ENCODE results near the gene GPATCH1. TPM values are rescaled to one million over a fixed set of nuclear protein-coding genes. Genes with fewer than 3 reads are reported as not detected.
A peak's percentile ranks its signal among the peaks of the same experiment; 100 is the strongest.
"Not testable (repeated sequence)": the region's sequence is repeated elsewhere in the genome, so short reads cannot be mapped to it uniquely, and the experiment has no call there.

GPATCH1 gene
- total RNA-seq, 1 donor from 2014 or later, result 6.7 TPM

- no peaks in the 10 kb centered on the region for H3K27me3 ChIP-seq (ENCODE audit: control insufficient read depth, insufficient read depth, low read length)
- no peak for DNase-seq (ENCODE audit: low read depth)
- TF ChIP-seq CTCF (IDR thresholded peaks at IDR 0.05; ENCODE audit: insufficient read depth, low read length, poor library complexity, severe bottlenecking), result no peak
- no peak overlapping the region for H3K4me3 ChIP-seq (ENCODE audit: low read depth, low read length)
- H3K36me3 ChIP-seq (ENCODE audit: control insufficient read depth, insufficient read depth, low read length), result peaks cover 2% of the 10 kb centered on the region
These were observed 41.2 kb upstream of the GPATCH1 start for GRCh38 chr19:33039815-33040214.

- Histone ChIP-seq H3K36me3 (ENCODE audit: control insufficient read depth, insufficient read depth, low read length) (peaks cover 2% of the 10 kb centered on the region), H3K4me3 (ENCODE audit: low read depth, low read length) (no peak overlapping the region), H3K27me3 (ENCODE audit: control insufficient read depth, insufficient read depth, low read length) (no peaks in the 10 kb centered on the region)
- no peak for TF ChIP-seq CTCF (IDR thresholded peaks at IDR 0.05; ENCODE audit: insufficient read depth, low read length, poor library complexity, severe bottlenecking)
- peak; percentile 94 for DNase-seq (ENCODE audit: low read depth)
These were observed 39.8 kb upstream of the GPATCH1 start for GRCh38 chr19:33040994-33041827.

GRCh38 chr19:33041828-33042160 is 39.2 kb upstream of the GPATCH1 start:
- DNase-seq (ENCODE audit: low read depth); H3K4me3 ChIP-seq (ENCODE audit: low read depth, low read length); H3K36me3 ChIP-seq (ENCODE audit: control insufficient read depth, insufficient read depth, low read length); H3K27me3 ChIP-seq (ENCODE audit: control insufficient read depth, insufficient read depth, low read length): not testable (repeated sequence)

GRCh38 chr19:33047422-33047821 is 33.6 kb upstream of the GPATCH1 start:
- H3K27me3 ChIP-seq (ENCODE audit: control insufficient read depth, insufficient read depth, low read length), result no peaks in the 10 kb centered on the region
- no peaks in the 10 kb centered on the region for H3K36me3 ChIP-seq (ENCODE audit: control insufficient read depth, insufficient read depth, low read length)
- TF ChIP-seq CTCF (IDR thresholded peaks at IDR 0.05; ENCODE audit: insufficient read depth, low read length, poor library complexity, severe bottlenecking), result no peak
- no peak overlapping the region for H3K4me3 ChIP-seq (ENCODE audit: low read depth, low read length)
- peak; percentile 61 for DNase-seq (ENCODE audit: low read depth)

GRCh38 chr19:33048806-33049676 is 31.9 kb upstream of the GPATCH1 start:
- no peak for DNase-seq (ENCODE audit: low read depth)
- Histone ChIP-seq H3K4me3 (ENCODE audit: low read depth, low read length) (no peak overlapping the region), H3K27me3 (ENCODE audit: control insufficient read depth, insufficient read depth, low read length) (no peaks in the 10 kb centered on the region), H3K36me3 (ENCODE audit: control insufficient read depth, insufficient read depth, low read length) (no peaks in the 10 kb centered on the region)
- TF ChIP-seq CTCF (IDR thresholded peaks at IDR 0.05; ENCODE audit: insufficient read depth, low read length, poor library complexity, severe bottlenecking), result no peak

- Histone ChIP-seq H3K36me3 (ENCODE audit: control insufficient read depth, insufficient read depth, low read length) (no peaks in the 10 kb centered on the region), H3K27me3 (ENCODE audit: control insufficient read depth, insufficient read depth, low read length) (no peaks in the 10 kb centered on the region), H3K4me3 (ENCODE audit: low read depth, low read length) (no peak overlapping the region)
- TF ChIP-seq CTCF (IDR thresholded peaks at IDR 0.05; ENCODE audit: insufficient read depth, low read length, poor library complexity, severe bottlenecking), result no peak
- DNase-seq (ENCODE audit: low read depth), result no peak
These were observed 30.9 kb upstream of the GPATCH1 start for GRCh38 chr19:33050110-33050509.

Data from kidney epithelial cell (primary cell).